GM13976 (cell line): ENCODE results near the gene C5orf15.
"Not testable (repeated sequence)": the region's sequence is repeated elsewhere in the genome, so short reads cannot be mapped to it uniquely, and the experiment has no call there.

ENCODE experiments used
- DNase-seq: peaks from one replicate; pipeline ENCODE4 v3.0.0; 2012; ENCODE audit warnings: low spot score
- CTCF ChIP-seq: IDR thresholded peaks from 2 replicates; pipeline ENCODE4 v1.5.1; 2012; ENCODE audit warnings: borderline replicate concordance, mild to moderate bottlenecking; ENCODE audit not compliant: insufficient read depth; ENCODE audit errors: extremely low read depth, missing control alignments, control extremely low read depth
- in situ Hi-C: fragments of 300-500 bp; cut with MboI; formaldehyde crosslinking; loops from one replicate; pipeline ENCODE4 v1.12.0; 2022; ENCODE audit warnings: low sequenced_read_pairs, mixed read lengths, inconsistent platforms; ENCODE audit not compliant: unreplicated experiment

The C5orf15 gene

DNA sequence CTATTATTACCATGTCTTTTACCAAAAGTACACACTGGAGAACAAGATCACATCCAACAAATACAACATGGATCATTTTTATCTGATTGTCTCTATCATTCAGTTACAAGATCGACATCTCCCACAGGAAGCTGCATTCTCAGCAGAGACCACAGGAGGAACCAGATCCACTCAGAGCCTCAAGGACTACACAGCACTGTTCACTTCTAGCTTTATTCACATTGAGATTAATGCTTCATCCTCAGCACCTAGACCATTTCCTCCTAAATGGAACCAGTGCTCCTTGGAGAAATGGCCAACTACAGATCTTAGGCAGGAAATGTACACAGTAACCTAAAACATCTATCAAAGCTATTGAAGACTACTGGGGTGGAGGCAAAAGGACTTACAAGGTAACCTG lies 13.3 kb upstream of the C5orf15 start:
- in situ Hi-C loops, result no loop called here
- DNase-seq, result no peak
- no peak for TF ChIP-seq CTCF

DNA sequence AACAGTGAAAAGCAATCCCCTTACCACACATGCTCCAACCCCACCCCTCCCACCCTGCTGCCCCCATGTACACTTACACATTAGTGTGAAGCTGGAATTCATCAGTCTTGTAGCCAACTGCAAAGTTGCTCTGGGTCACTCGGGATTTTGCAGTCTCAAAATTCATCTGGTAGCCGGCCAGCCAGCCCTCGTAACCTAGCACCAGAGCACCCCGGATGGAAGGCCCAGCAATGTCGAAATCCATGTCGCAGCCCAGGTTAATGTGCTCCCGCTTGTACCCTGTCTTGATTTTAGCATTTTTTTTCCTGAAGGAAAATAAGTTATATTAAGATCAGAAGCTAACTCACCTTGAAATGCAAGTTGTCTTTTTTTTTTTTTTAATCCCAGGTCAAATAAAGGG lies 12.2 kb upstream of the C5orf15 start:
- no peak for TF ChIP-seq CTCF
- in situ Hi-C loops, result no loop called here
- no peak for DNase-seq

DNA sequence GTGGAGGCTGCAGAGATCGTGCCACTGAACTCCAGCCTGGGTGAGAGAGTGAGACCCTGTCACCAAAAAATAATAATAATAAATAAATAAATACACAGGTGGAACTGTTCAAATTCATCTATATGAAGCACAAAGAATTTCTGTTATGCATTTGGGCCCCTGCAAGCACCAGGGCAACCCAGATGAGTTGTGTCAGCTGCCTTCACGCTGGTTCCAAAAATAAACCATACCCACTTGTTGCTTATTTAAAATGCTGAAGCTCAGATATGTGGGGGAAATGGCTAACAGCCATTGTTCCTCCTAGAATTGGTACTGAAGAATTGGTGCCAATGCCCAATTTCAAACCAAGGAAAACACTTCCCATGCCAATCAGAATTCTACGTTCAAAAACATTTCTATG lies 10.5 kb upstream of the C5orf15 start:
- no peak for DNase-seq
- TF ChIP-seq CTCF, result no peak
- in situ Hi-C loops, result no loop called here

GRCh38 chr5:133977858-133978257 lies 9.4 kb upstream of the C5orf15 start:
- in situ Hi-C loops, result no loop called here
- DNase-seq, result no peak
- no peak for TF ChIP-seq CTCF

DNA sequence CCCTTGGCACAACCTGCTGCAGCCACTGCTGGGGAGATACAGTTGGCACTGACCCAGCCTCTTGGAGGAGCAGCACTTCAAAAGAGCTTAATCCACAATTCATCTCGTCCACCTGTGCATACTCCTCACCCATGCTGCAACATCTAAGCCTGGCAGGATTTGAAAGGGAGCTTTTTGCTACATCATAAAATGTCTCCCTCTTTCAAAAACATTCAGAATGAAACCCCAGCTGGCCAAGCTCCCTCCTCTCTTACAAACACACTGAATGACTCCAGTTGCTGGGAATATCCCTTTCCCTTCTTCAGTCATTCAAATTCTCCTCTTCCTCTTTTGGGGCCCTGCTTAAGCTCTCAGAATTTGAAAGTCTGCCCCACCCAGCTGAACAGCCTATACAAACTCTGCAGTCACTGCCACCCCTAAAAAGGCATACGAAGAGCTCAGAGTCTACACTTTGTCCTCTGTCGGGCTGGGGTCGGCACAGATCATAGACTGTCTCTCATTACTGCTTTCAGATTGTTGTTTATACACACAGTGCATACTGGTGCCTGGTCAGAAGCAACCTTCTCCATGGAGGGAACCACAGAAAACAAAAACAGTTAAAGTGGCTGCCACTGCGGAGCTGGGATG lies 8.8 kb upstream of the C5orf15 start:
- peak; percentile 39 for DNase-seq
- in situ Hi-C loops, result no loop called here
- no peak for TF ChIP-seq CTCF

DNA sequence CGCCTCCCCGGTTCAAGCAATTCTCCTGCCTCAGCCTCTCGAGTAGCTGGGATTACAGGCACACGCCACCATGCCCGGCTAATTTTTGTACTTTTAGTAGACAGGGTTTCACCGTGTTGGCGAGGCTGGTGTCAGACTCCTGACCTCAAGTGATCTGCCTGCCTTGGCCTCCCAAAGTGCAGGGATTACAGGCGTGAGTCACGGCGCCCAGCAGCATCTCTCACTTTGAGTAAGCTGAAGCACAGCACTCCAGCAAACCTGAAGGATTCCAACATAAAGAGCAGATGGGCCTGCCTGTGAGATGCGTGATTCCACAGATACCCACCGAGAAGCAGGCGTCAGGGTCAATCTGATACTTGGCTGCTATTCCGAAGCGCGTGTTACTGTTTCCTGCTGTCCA lies 7.1 kb upstream of the C5orf15 start:
- DNase-seq, in situ Hi-C loops: not testable (repeated sequence)

DNA sequence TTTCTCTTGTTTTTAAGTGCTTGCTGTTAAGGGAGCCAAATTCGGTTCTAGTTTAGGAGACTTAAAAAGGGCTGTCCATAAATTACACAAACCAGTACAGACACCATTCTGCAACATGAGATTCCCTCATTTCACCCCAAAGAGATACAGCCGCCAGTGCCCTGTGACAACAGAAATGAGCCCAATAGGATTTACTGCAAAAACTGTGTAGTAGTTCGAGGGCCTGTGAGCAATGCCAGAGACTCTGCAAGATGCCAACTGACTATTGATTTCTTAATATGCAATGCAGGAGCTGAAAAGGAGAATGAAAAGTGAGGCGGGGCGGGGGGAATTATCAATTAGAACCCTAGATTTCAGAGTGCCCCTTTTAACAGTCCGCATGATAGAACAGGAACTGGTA lies 5.7 kb upstream of the C5orf15 start:
- DNase-seq, result no peak
- in situ Hi-C loops, result no loop called here
- TF ChIP-seq CTCF, result no peak
